Heart left ventricle (tissue), 13 donors: Measurements from ENCODE around the gene FAM50B.

Source experiments
- POLR2A ChIP-seq, 2 donors: fragments of 450-650 bp; IDR thresholded peaks; one replicate each; pipeline ENCODE4 v1.6.1; 2017; ENCODE audit warnings: antibody characterized with exemption in 2 of 2, mild to moderate bottlenecking in 2 of 2, moderate library complexity in 2 of 2
- TF ChIP-seq, protein P1 (sequence below), 12 donors: fragments of 200-600 bp; sonication (generic) in 4 of 12; IDR thresholded peaks; one replicate each; pipeline versions ENCODE4 v1.5.0 to v1.8.0; 2018 to 2022; ENCODE audit warnings: antibody characterized with exemption in 12 of 12, mild to moderate bottlenecking in 5 of 12
- donor health status: ischemic (EF 13 %, LVEDD 7.1; RV severe dilation, severe dysfunction).
- donor health status: DM: no; HTN: yes; CAD: no.
- donor health status: DM: no; HTN: no; CAD: no.
- donor health status: ischemic (EF 25% LVEDD 6.9; RV normal size, moderate dysfunction).
- donor health status: ischemic (EF 25% LVEDD 5.7; RV mildly dilated, moderate dysfunction).
- donor health status: ischemic (EF 35%, LVEDD 5.7; RV mildly dilated, moderate dysfunction).
- donor health status: nonischemic (EF 11% LVEDD 7.7; RV severe dilation, severe dysfunction).
- donor health status: DM: yes; HTN: yes; CAD: no.
- donor health status: PGD.
- donor health status: ischemic (EF 29% LVEDD 5.4; RV normal size, mild dysfunction).
- donor health status: nonischemic (EF 23%, LVEDD 6.1; RV moderate dilation, normal function).

DNA sequence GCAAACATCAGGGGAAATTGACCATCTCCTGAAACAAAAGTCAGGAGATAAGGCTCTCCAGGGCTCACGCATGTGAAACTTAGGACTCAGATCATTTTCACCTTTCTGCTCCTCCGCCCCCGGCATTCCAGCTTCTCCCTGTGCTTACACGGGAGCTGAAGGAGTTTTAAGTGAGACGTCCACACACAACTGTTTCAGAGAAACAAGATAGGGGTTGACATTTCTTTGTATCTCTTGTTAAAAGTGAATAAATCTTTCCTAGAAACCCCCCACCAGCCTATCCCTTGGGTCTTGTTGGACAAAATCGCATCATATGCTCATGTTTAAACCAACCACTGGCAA is 46.1 kb downstream of the FAM50B start:
- TF ChIP-seq, protein P1, sequence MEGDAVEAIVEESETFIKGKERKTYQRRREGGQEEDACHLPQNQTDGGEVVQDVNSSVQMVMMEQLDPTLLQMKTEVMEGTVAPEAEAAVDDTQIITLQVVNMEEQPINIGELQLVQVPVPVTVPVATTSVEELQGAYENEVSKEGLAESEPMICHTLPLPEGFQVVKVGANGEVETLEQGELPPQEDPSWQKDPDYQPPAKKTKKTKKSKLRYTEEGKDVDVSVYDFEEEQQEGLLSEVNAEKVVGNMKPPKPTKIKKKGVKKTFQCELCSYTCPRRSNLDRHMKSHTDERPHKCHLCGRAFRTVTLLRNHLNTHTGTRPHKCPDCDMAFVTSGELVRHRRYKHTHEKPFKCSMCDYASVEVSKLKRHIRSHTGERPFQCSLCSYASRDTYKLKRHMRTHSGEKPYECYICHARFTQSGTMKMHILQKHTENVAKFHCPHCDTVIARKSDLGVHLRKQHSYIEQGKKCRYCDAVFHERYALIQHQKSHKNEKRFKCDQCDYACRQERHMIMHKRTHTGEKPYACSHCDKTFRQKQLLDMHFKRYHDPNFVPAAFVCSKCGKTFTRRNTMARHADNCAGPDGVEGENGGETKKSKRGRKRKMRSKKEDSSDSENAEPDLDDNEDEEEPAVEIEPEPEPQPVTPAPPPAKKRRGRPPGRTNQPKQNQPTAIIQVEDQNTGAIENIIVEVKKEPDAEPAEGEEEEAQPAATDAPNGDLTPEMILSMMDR (IDR thresholded peaks at IDR 0.05): no peak
- no peak for TF ChIP-seq POLR2A (IDR thresholded peaks at IDR 0.05)
